IMR-90 (cell line): ENCODE data around the gene TPD52L2. TPM values are rescaled to one million over a fixed set of nuclear protein-coding genes. Genes with fewer than 3 reads are reported as not detected.

Source experiments
- ATAC-seq: fragments of 200-7000 bp; cut with Tn5 transposase; 2 replicates; pipeline ENCODE4 v1.9.1; 2020; ENCODE audit warnings: low read depth, mild to moderate bottlenecking, moderate library complexity
- BruUV-seq: library from RNA; stranded (reverse); fragments of 400-500 nt; replicated peaks from 2 replicates; lab custom pipeline; 2021; lab: Mats Ljungman, UMichigan
- CTCF ChIA-PET: fragments of 300-600 bp; formaldehyde crosslinking; extraction: SDS; loops from one replicate; lab custom pipeline; 2021; ENCODE audit warnings: antibody characterized with exemption; lab: Yijun Ruan, JAX
- POLR2A ChIA-PET: fragments of 300-600 bp; sonication (Branson Sonifier 250); formaldehyde crosslinking; loops from one replicate; lab custom pipeline; 2022; ENCODE audit warnings: antibody characterized with exemption; ENCODE audit not compliant: unreplicated experiment; lab: Charles Lee
- DNase-seq: peaks from one replicate; pipeline ENCODE4 v3.0.0; 2013
- H2AFZ ChIP-seq: replicated peaks from 2 replicates; pipeline ENCODE3; 2013; ENCODE audit warnings: low read length, mild to moderate bottlenecking; ENCODE audit not compliant: poor library complexity
- H2AK5ac ChIP-seq: 2 replicates; pipeline ENCODE4 v1.6.1; 2013; ENCODE audit warnings: low read depth, low read length, inconsistent platforms
- H2AK9ac ChIP-seq: replicated peaks from 2 replicates; pipeline ENCODE3; 2013; ENCODE audit warnings: mild to moderate bottlenecking, low read depth, low read length, moderate library complexity; ENCODE audit not compliant: poor library complexity
- H2BK120ac ChIP-seq: 2 replicates; pipeline ENCODE4 v1.6.1; 2013; ENCODE audit warnings: low read depth, low read length, inconsistent platforms
- H2BK15ac ChIP-seq: 3 replicates; pipeline ENCODE4 v1.6.1; 2013; ENCODE audit warnings: low read depth, low read length, inconsistent platforms
- H2BK20ac ChIP-seq: 2 replicates; pipeline ENCODE4 v1.6.1; 2013; ENCODE audit warnings: low read depth, mild to moderate bottlenecking, inconsistent platforms, low read length, moderate library complexity
- H2BK5ac ChIP-seq: 2 replicates; pipeline ENCODE4 v1.6.1; 2013; ENCODE audit warnings: mild to moderate bottlenecking, low read depth, low read length, inconsistent platforms; ENCODE audit not compliant: poor library complexity, severe bottlenecking
- H3K14ac ChIP-seq: replicated peaks from 2 replicates; pipeline ENCODE4 v1.6.1; 2013; ENCODE audit warnings: low read depth, low read length, inconsistent platforms
- H3K18ac ChIP-seq: 2 replicates; pipeline ENCODE4 v1.6.1; 2013; ENCODE audit warnings: low read depth, low read length, control low read depth
- H3K23ac ChIP-seq: 2 replicates; pipeline ENCODE4 v1.6.1; 2013; ENCODE audit warnings: low read depth, low read length, inconsistent platforms
- H3K27ac ChIP-seq: 2 replicates; pipeline ENCODE4 v1.5.1; 2013; ENCODE audit warnings: mild to moderate bottlenecking, control low read depth, low read length; ENCODE audit not compliant: insufficient read depth
- H3K27me3 ChIP-seq: 2 replicates; pipeline ENCODE4 v1.6.1; 2013; ENCODE audit warnings: low read length; ENCODE audit not compliant: control insufficient read depth, insufficient read depth
- H3K36me3 ChIP-seq: 2 replicates; pipeline ENCODE4 v1.6.1; 2013; ENCODE audit warnings: low read length, mixed read lengths; ENCODE audit not compliant: control insufficient read depth, insufficient read depth
- H3K4ac ChIP-seq: 2 replicates; pipeline ENCODE4 v1.6.1; 2013; ENCODE audit warnings: low read depth, low read length, inconsistent platforms
- H3K4me1 ChIP-seq: 2 replicates; pipeline ENCODE4 v1.6.1; 2013; ENCODE audit warnings: low read length, mixed read lengths; ENCODE audit not compliant: control insufficient read depth, insufficient read depth
- H3K4me2 ChIP-seq: 2 replicates; pipeline ENCODE4 v1.6.1; 2013; ENCODE audit warnings: low read depth, mild to moderate bottlenecking, control low read depth, low read length, moderate library complexity
- H3K4me3 ChIP-seq: 2 replicates; pipeline ENCODE4 v1.5.1; 2013; ENCODE audit warnings: low read depth, mild to moderate bottlenecking, control low read depth, low read length, moderate library complexity; ENCODE audit not compliant: insufficient read depth
- H3K56ac ChIP-seq: 2 replicates; pipeline ENCODE4 v1.6.1; 2013; ENCODE audit warnings: low read length, inconsistent platforms; ENCODE audit not compliant: insufficient read depth; ENCODE audit errors: extremely low read depth
- H3K79me1 ChIP-seq, 2 experiments: 2 replicates each; pipeline ENCODE4 v1.6.1; 2013; ENCODE audit warnings: low read length in 2 of 2, inconsistent platforms in 1 of 2, low read depth in 1 of 2
- H3K9ac ChIP-seq: 2 replicates; pipeline ENCODE4 v1.6.1; 2013; ENCODE audit warnings: low read depth, low read length, control low read depth
- H3K9me1 ChIP-seq: 2 replicates; pipeline ENCODE4 v1.6.1; 2013; ENCODE audit warnings: low read length, inconsistent platforms; ENCODE audit not compliant: insufficient read depth
- H3K9me3 ChIP-seq: 2 replicates; pipeline ENCODE4 v1.6.1; 2013; ENCODE audit warnings: low read length; ENCODE audit not compliant: control insufficient read depth, insufficient read depth
- H4K20me1 ChIP-seq: 2 replicates; pipeline ENCODE4 v1.6.1; 2013; ENCODE audit warnings: low read length, inconsistent platforms; ENCODE audit not compliant: insufficient read depth
- H4K5ac ChIP-seq: 2 replicates; pipeline ENCODE4 v1.6.1; 2013; ENCODE audit warnings: mild to moderate bottlenecking, low read depth, low read length, control low read depth
- H4K8ac ChIP-seq, 2 experiments: 2 replicates each; pipeline ENCODE4 v1.6.1; 2013; ENCODE audit warnings: low read depth in 2 of 2, low read length in 2 of 2, control low read depth in 1 of 2, inconsistent platforms in 1 of 2
- H4K91ac ChIP-seq: 2 replicates; pipeline ENCODE4 v1.6.1; 2013; ENCODE audit warnings: low read depth, low read length, inconsistent platforms; ENCODE audit not compliant: insufficient read depth
- BHLHE40 ChIP-seq: fragments of 150-350 bp; IDR thresholded peaks from 2 replicates; pipeline ENCODE4 v1.6.1; 2016; ENCODE audit warnings: mild to moderate bottlenecking, low read depth, low read length
- CEBPB ChIP-seq: IDR thresholded peaks from 2 replicates; pipeline ENCODE4 v1.6.1; 2012; ENCODE audit warnings: low read depth, low read length, improper control_type of control experiment
- FOS ChIP-seq: fragments of 150-350 bp; IDR thresholded peaks from 2 replicates; pipeline ENCODE4 v1.6.1; 2016; ENCODE audit warnings: low read depth, low read length
- MAFK ChIP-seq: IDR thresholded peaks from 2 replicates; pipeline ENCODE4 v1.6.1; 2012; ENCODE audit warnings: low read depth, low read length, improper control_type of control experiment
- MAZ ChIP-seq: IDR thresholded peaks from 2 replicates; pipeline ENCODE4 v1.6.1; 2012; ENCODE audit warnings: low read depth, mild to moderate bottlenecking, low read length, improper control_type of control experiment, moderate library complexity, borderline replicate concordance
- POLR2A ChIP-seq: IDR thresholded peaks from 2 replicates; pipeline ENCODE4 v1.6.1; 2012; ENCODE audit warnings: mild to moderate bottlenecking, low read depth, low read length
- RAD21 ChIP-seq: IDR thresholded peaks from 2 replicates; pipeline ENCODE4 v1.6.1; 2012; ENCODE audit warnings: low read length, improper control_type of control experiment
- RCOR1 ChIP-seq: IDR thresholded peaks from 2 replicates; pipeline ENCODE4 v1.6.1; 2012; ENCODE audit warnings: mild to moderate bottlenecking, low read length, improper control_type of control experiment; ENCODE audit not compliant: insufficient replicate concordance
- RFX5 ChIP-seq: IDR thresholded peaks from 2 replicates; pipeline ENCODE4 v1.8.0; 2012; ENCODE audit warnings: low read depth, mild to moderate bottlenecking, low read length, moderate library complexity
- WGBS, 2 experiments: methylation state at CpG; one replicate each; pipeline versions ENCODE4 v1.1.5 to v1.1.7; 2013; ENCODE audit warnings: missing lambda C conversion rate in 2 of 2; ENCODE audit not compliant: insufficient read length in 1 of 2; ENCODE audit errors: extremely low coverage in 2 of 2; 5-methylcytosine and 5-hydroxymethylcytosine counted together
- dilution Hi-C: fragments of 300-500 bp; cut with HindIII; formaldehyde crosslinking; loops from one replicate; pipeline ENCODE4 v1.14.3; 2018; ENCODE audit warnings: low sequenced_read_pairs; ENCODE audit not compliant: unreplicated experiment
- in situ Hi-C: fragments of 300-500 bp; cut with MboI; formaldehyde crosslinking; loops from 3 replicates; pipeline ENCODE4 v1.14.3; 2019; ENCODE audit warnings: low sequenced_read_pairs, inconsistent platforms, mixed read lengths
- intact Hi-C: fragments of 100-400 bp; cut with micrococcal nuclease; formaldehyde crosslinking; loops from 2 replicates; pipeline ENCODE4 v1.10.0; 2022
- polyA plus RNA-seq, 3 experiments: library from polyadenylated mRNA; depleted of rRNA; stranded (reverse); fragments of >200 nt; gene quantifications; 2 replicates each; pipeline ENCODE4 v1.2.3, GENCODE V29; 2012; ENCODE audit warnings: low replicate concordance in 1 of 3
- total RNA-seq: library from RNA; depleted of rRNA; stranded (reverse); fragments of >200 nt; gene quantifications from 2 replicates; pipeline ENCODE4 v1.2.3, GENCODE V29; 2012

TPD52L2 gene
- total and polyA plus RNA-seq, 2 of the 4 experiments (the other 2 are of a cell fraction): 113 to 189 TPM

DNA sequence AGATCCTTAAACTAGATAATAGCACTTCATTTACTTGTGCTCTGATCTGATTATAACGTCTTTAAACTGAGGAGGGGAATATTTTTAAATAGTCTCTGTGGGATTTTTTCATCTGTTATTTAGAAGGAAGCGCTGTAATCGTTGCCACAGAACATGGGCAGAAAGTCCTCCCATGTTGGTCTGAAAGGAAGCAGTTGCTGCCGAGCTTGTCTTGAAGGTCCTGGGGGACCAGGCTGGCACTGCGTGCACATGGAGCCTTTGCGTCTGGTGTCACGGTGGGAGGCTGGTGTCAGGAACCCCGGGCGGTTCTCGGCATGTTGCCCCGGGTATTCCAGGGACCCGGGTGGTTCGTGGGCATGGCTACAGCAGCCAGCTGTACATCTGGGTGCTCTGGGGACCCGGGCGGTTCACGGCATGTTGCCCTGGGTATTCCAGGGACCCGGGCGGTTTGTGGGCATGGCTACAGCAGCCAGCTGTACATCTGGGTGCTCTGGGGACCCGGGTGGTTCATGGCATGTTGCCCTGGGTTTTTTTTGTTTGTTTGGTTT is 11.5 kb downstream of the TPD52L2 start:
- Histone ChIP-seq H3K23ac (no peak overlapping the region), H3K18ac (no peak overlapping the region), H2BK5ac (no peak overlapping the region), H2AK5ac (no peak overlapping the region), H3K4me1 (peaks cover 2% of the 10 kb centered on the region; the same call in 1 of the 2 replicates), H4K8ac (no peak overlapping the region), H3K9me1 (peaks cover 8% of the 10 kb centered on the region; the same call in 1 of the 2 replicates), H3K27me3 (no peaks in the 10 kb centered on the region), H3K4me3 (no peak overlapping the region), H3K27ac (no peak overlapping the region), H3K4me2 (no peak overlapping the region), H4K91ac (no peak overlapping the region), H3K79me1 (peaks cover 9 to 69% of the 10 kb centered on the region in 2 experiments), H3K36me3 (peaks cover 58% of the 10 kb centered on the region), H2BK120ac (no peak overlapping the region), H3K9ac (no peak overlapping the region), H3K9me3 (no peaks in the 10 kb centered on the region), H2BK20ac (no peak overlapping the region), H4K20me1 (peaks cover 51% of the 10 kb centered on the region), H2AFZ (no peak overlapping the region), H3K56ac (no peak overlapping the region), H2BK15ac (no peak overlapping the region), H4K5ac (no peak overlapping the region), H3K14ac (no peak overlapping the region), H3K4ac (no peak overlapping the region), H2AK9ac (no peak overlapping the region)
- dilution Hi-C loops: no loop called here
- ATAC-seq (no peak), DNase-seq (no peak)
- BruUV-seq: no TSS peak
- 98% methylated on average over 7 of the region's 19 CpGs; no CpG with 5 or more reads in 1 of the 2 experiments for WGBS, 2 experiments
- intact Hi-C loops: no loop called here
- in situ Hi-C loops: no loop called here
- TF ChIP-seq CEBPB (no peak), RFX5 (no peak), POLR2A (no peak), RCOR1 (no peak), MAFK (no peak), BHLHE40 (no peak), FOS (no peak), RAD21 (no peak), MAZ (no peak)
- ChIA-PET POLR2A (no interaction called here), CTCF (no interaction called here)
